Ammon's horn (tissue), 1 donor: ENCODE measurements around the gene WEE1.
"Not testable (repeated sequence)": the region's sequence is repeated elsewhere in the genome, so short reads cannot be mapped to it uniquely, and the experiment has no call there.

Experiments
- DNase-seq: peaks from one replicate; pipeline ENCODE4 v3.0.0-alpha.2; 2016; ENCODE audit warnings: low spot score

WEE1 gene

GRCh38 chr11:9623053-9623452 lies 49.6 kb downstream of the WEE1 start:
- not testable (repeated sequence) for DNase-seq

GRCh38 chr11:9624448-9624847 lies 51.0 kb downstream of the WEE1 start:
- DNase-seq = no peak

GRCh38 chr11:9625162-9625561 lies 51.7 kb downstream of the WEE1 start:
- DNase-seq = no peak

- DNase-seq = no peak
Measured at GRCh38 chr11:9625728-9626127, 52.3 kb downstream of the WEE1 start.

GRCh38 chr11:9626496-9627394 lies 53.3 kb downstream of the WEE1 start:
- no peak for DNase-seq

- DNase-seq = no peak
Measured at GRCh38 chr11:9629064-9629463, 55.6 kb downstream of the WEE1 start.

GRCh38 chr11:9633679-9634078 lies 60.2 kb downstream of the WEE1 start:
- peak; percentile 44 for DNase-seq

- DNase-seq = no peak
Measured at GRCh38 chr11:9636691-9637090, 63.2 kb downstream of the WEE1 start.

- peak; percentile 50 for DNase-seq
Measured at GRCh38 chr11:9639099-9639498, 65.6 kb downstream of the WEE1 start.
